NT2/D1 (cell line): ENCODE data around the gene MBD4.

Experiments
- SUZ12 ChIP-seq: IDR thresholded peaks from 2 replicates; pipeline ENCODE4 v1.6.1; 2011; ENCODE audit not compliant: insufficient read length, insufficient read depth; ENCODE audit errors: extremely low read depth
- YY1 ChIP-seq: IDR thresholded peaks from 2 replicates; pipeline ENCODE4 v1.6.1; 2011; ENCODE audit not compliant: insufficient read length, insufficient read depth
- ZNF274 ChIP-seq: IDR thresholded peaks from 2 replicates; pipeline ENCODE4 v1.6.1; 2011; ENCODE audit warnings: mild to moderate bottlenecking, low read depth, low read length

GRCh38 chr3:129463094-129463493, 23.3 kb upstream of the MBD4 start:
- no peak for TF ChIP-seq YY1
- no peak for TF ChIP-seq ZNF274
- no peak for TF ChIP-seq SUZ12
